CD4-positive, alpha-beta T cell treated with Interleukin-12 subunit alpha and Interleukin-12 subunit beta, for 1 hour (primary cell): Measurements from ENCODE around the gene OPA3.
A peak's percentile ranks its signal among the peaks of the same experiment; 100 is the strongest.

Experiments
- DNase-seq: peaks from one replicate; pipeline ENCODE4 v3.0.0-alpha.2; 2020

OPA3 gene

GRCh38 chr19:45500918-45501729, 83.5 kb downstream of the OPA3 start:
- no peak for DNase-seq

GRCh38 chr19:45499196-45500180, 85.1 kb downstream of the OPA3 start:
- DNase-seq = peak; percentile 77

- DNase-seq = peak; percentile 75
Observed at GRCh38 chr19:45498411-45499195, 86.0 kb downstream of the OPA3 start, which contains the start of gene PPM1N. TSS of gene PPM1N (plus strand) at chr19:45498443. CDS start at chr19:45498473, 30 bp downstream.

- no peak for DNase-seq
Observed at GRCh38 chr19:45497791-45498190, 86.8 kb downstream of the OPA3 start.

DNA sequence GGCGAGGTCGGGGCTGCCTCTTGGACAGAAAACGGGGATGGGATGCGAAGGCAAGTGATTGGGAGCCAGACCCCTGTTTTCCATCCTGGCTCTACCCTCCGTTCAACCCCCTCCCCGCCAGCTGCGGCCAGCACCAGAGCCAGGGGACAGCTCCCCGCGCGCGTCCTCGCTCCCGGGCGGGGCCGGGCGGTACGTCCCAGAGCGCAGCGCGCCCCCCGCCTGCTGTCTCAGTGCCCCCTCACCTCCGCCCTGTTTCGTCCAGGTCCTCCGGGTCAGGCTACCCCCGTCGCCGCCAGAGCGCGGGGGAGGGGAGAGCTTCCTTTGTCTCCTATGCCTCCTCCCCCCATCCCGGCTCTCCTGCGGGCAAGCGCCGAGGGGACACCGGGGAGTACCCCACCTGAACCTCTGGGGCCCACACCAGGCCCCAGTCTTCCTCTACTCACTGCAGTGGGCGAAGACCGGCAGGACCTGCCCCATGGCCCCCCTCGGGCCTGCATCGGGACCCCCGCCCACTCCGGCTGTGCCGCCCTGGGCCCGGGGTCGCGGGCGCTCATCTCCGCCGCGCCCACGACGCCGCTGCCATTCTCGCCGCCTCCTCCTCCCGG, 88.2 kb downstream of the OPA3 start:
- peak; percentile 53 for DNase-seq

- DNase-seq = no peak
Observed at GRCh38 chr19:45495178-45495577, 89.4 kb downstream of the OPA3 start.

DNA sequence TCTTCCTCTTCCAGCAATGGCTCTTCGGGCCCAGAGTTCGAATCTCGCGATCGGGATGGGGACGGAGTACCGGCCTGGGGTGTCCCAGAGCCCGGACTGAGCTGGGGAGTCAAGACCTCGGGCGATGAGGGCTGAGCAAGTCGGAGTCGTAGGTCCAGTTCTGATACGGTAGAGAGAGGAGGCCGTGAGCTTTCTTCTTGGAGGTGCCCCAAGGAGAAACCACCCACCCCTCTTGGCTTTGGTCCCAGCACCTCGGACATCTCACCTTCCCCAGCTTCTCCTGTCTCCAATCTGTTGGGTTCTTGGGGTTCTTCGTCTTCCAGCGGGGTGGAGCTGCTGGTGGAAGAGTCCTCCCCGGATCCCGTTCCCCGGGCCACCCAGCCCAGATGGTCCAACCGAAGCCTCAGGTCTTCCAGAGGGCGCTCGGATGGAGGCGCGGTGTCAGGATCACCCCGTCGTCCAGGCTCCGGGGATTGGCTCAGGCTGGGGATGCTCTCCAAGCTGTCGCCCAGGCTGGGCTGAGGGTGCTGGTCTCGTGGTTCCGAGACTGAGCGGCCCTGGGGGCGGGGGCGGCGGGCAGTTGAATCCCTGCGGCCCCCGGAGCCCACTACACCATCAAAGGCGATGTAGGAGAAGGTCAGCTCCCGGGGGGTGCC, 90.2 kb downstream of the OPA3 start:
- DNase-seq = no peak

DNA sequence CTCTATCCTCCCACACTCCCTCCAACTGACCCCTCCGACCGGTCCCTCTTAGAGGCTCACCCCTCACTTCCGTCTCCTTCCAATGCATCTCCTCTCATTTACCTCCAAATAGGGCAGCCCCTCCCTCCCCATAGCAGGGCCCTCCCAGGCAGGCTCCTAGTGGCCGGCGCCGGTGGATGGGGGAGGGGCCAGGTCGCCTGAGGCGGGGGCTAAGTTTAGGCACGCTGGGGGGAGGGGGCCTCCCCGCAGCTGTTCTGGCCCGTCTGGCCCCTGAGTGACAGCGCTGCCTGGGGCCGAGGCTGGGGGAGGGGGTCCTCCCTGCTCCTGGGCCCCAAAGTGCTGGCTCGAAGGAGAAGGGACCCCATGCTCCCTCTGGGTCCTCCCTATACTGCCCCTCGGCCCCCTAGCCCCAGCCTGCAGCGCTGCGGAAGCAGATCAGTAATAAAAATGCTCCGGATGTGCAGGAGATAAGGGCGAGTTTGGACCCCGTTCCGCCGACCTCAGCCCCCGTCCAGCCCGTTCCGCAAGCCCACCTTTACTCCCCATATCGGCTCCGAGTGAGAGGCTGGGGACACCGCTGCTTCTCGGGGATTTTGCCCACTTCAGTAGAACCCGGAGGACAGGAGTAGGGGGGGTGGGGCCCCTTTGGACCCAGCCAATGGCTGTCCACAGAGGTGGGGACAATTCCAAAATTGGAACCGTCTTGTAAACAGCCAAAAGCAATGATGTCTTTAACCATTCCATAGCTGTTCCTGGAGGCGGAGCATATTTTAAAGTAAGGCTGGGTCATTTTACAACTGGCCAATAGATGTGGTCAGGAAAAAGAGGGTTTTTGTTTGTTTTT, 91.8 kb downstream of the OPA3 start:
- DNase-seq = no peak

DNA sequence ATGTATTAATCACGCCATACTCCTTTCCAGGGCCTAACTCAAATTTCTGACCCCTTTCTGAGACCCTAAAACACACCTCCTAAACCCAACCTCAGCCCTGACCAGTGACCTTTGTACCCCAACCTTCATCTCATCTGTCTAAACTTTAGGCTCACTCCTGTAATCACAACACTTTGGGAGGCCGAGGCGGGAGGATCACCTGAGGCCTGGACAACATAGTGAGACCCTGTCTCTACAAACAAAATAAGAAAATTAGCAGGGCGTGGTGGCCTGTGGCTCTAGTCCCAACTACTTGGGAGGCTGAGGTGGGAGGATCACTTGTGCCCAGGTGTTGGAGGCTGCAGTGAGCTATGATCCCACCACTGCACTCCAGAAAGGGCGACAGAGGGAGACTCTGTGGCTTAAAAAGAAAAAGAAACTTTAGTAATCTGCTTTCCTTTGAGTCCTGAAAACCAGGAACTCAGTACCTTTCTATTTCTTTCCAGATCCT, 92.4 kb downstream of the OPA3 start:
- DNase-seq = no peak

- DNase-seq = no peak
Observed at GRCh38 chr19:45489216-45489855, 95.3 kb downstream of the OPA3 start.

DNA sequence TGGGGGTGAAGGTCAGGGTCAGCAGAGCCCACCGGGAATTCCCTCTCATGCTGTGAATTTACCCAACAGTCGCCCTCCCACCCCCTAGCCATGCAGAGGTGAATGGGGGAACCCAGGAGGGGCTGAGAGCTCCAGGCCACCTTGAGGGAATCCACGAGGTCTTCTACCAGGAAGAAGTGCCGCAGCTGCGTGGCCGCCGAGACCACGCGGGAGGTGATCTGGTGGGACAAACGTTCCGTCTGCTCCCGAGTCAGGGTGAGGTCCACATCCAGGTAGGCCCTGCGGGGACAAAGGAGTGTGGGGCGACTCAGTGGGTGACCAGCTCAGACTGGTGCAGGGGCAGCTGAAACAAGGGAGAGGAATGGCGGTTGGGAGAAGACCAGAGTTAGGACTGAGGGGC, 95.9 kb downstream of the OPA3 start:
- no peak for DNase-seq

GRCh38 chr19:45485305-45486077, 99.1 kb downstream of the OPA3 start:
- peak; percentile 96 for DNase-seq

DNA sequence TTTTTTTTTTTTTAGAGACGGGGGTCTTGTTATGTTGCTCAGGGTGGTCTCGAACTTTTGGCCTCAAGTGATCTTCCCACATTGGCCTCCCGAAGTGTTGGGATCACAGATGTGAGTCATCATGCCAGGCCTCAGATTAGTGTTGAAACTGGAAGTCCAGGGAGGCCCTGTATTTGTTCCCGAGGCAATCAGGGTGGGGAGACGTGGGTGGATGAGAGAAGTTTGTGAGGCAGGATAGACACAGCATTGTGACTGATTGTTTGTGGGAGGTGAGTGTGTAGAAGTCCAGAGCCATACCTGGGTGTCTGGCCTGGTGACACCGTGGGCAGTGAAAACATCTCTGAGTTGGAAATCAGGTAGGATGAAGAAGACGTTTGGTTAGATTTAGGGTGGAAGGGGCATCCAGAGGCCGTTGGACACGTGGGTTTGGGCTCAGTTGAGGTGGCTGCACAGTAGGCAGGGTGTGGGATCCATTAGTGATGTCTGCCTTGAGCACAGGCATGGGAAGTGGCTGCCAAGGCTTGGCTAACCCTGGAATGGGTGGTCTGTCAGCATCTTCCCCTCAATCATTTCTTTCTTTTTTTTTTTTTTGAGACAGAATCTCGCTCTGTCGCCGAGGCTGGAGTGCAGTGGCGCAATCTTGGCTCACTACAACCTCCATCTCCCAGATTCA, 100.2 kb downstream of the OPA3 start:
- no peak for DNase-seq

- DNase-seq = no peak
Observed at GRCh38 chr19:45483033-45483432, 101.6 kb downstream of the OPA3 start.

- peak; percentile 93 for DNase-seq
Observed at GRCh38 chr19:45478454-45479238, 106.0 kb downstream of the OPA3 start.

GRCh38 chr19:45477713-45478453, 106.7 kb downstream of the OPA3 start:
- peak; percentile 69 for DNase-seq
